GM10266 (cell line): ENCODE results near the gene PSMB2.
A peak's percentile ranks its signal among the peaks of the same experiment; 100 is the strongest.

Source experiments
- DNase-seq: peaks from one replicate; pipeline ENCODE4 v3.0.0; 2012; ENCODE audit errors: extremely low spot score
- TF ChIP-seq, protein P1 (sequence below): IDR thresholded peaks from 2 replicates; pipeline ENCODE4 v1.5.1; 2012; ENCODE audit warnings: mild to moderate bottlenecking, low read depth; ENCODE audit not compliant: control insufficient read depth, insufficient read depth; ENCODE audit errors: missing control alignments

PSMB2 gene

DNA sequence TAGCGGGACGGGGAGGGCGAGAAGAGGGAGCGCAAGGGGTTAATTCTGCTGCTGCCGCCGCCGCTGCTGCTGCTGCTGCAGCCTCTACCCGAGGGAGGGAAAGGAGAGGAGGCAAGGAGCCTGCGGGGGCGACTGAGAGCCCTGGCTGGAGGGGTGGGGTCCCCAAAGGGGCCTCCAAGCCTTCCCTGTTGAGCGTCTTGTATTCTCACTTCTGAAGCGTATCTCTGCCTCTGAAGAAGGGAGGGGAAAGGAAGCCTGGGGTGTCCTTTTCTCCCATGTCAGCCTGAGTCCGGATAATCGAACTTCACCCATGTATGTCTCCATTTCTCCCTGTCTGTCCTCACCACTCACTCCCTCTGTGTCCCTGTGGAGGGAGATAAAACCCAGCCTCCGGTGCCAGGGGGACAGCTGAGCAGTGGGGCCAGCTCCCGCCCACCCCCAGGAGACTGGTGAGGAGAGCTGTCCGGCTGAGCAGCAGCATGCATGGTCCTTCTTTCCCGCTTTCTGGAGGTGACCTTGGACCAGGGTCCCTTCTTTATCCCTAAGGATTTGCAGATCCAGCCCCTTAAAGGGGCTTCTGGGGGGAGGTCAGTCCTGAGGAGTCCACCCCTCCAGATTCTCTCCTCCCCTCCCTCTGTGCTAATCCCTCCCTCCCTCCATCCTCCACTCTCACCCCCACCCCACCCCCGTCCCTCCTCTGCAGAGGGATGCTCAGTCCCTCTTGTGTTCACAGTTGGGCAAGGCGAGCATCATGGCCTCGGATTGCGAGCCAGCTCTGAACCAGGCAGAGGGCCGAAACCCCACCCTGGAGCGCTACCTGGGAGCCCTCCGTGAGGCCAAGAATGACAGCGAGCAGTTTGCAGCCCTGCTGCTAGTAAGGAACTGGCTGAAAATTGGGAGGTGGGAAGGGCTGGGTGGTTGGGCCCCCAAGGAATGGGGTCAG is 82.7 kb downstream of the PSMB2 start:
- TF ChIP-seq, protein P1, sequence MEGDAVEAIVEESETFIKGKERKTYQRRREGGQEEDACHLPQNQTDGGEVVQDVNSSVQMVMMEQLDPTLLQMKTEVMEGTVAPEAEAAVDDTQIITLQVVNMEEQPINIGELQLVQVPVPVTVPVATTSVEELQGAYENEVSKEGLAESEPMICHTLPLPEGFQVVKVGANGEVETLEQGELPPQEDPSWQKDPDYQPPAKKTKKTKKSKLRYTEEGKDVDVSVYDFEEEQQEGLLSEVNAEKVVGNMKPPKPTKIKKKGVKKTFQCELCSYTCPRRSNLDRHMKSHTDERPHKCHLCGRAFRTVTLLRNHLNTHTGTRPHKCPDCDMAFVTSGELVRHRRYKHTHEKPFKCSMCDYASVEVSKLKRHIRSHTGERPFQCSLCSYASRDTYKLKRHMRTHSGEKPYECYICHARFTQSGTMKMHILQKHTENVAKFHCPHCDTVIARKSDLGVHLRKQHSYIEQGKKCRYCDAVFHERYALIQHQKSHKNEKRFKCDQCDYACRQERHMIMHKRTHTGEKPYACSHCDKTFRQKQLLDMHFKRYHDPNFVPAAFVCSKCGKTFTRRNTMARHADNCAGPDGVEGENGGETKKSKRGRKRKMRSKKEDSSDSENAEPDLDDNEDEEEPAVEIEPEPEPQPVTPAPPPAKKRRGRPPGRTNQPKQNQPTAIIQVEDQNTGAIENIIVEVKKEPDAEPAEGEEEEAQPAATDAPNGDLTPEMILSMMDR, result no peak
- peak; percentile 20 for DNase-seq

- TF ChIP-seq, protein P1, result no peak
- DNase-seq, result peak; percentile 97
These were observed 83.5 kb downstream of the PSMB2 start, which contains the start of gene NCDN for GRCh38 chr1:35557611-35558373. TSS of gene NCDN (plus strand) at chr1:35557799. CDS start at chr1:35558191, 392 bp downstream.

GRCh38 chr1:35557118-35557610 is 84.2 kb downstream of the PSMB2 start, which contains the start of gene KIAA0319L:
TSS of gene KIAA0319L (minus strand) at chr1:35557403. CDS start at chr1:35554491, 2,912 bp downstream.
- peak; percentile 91 for DNase-seq
- TF ChIP-seq, protein P1, result no peak

- no peak for DNase-seq
- TF ChIP-seq, protein P1, result peak; percentile 21
These were observed 84.7 kb downstream of the PSMB2 start for GRCh38 chr1:35556484-35557117.

DNA sequence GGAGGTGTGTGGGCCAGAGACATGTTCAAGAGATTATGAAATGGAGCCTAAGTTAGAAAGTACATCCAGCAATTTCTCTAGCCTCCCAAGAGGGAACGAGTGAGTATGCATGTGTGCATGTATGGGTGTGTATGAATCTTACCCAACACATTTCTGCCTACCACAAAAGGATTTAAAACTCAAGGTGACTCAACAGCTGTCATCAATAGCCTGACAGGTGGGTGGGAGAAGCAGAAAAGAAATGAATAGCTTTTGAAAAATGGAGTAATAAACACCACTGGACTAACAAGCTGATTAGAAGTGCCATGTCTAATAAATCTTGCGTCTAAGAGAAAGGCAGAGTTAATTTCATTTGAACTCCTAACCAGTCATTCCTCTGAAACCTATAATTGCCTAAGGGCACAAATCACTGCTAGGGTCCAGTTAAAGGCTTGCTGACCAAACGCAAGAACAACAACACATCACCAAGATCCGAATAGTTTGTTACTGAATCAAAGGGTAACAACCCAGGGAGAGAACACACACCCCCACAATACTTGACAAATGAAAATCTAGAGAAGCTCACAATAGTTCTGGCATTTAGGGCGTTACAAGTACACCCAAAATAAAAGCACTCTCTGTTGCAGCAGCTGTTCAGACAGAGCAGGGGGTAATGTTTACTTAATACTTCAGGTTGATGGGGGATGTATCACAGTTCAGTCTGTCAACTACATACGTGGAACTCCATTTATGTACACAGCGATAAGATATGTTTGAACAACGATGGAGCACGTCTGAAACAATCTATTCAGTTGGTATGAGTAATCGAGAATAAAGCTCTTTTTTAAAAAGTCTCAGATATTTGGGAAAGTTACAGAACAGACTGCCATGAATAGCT is 85.5 kb downstream of the PSMB2 start:
- TF ChIP-seq, protein P1, result no peak
- DNase-seq, result no peak

DNA sequence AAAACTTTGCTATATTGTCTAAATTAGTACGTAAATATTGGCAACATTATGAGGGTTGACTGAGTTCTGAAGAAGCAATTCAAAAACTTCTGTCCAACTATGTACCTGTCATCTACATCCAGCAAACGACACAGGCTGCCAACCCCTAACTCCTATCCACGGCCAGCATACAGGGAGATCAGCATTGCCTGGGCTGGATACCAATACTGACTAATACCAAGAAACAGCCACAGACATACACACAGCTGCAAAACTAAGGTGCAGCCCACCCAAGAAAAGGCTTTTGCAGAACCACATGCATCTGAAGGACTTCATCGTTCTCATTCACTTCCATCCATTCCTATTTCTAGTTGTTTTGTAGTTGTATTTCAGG is 86.1 kb downstream of the PSMB2 start:
- TF ChIP-seq, protein P1, result no peak
- DNase-seq, result no peak
